GM18502 (cell line): ENCODE data around the gene SLC22A23.
A peak's percentile ranks its signal among the peaks of the same experiment; 100 is the strongest.
"Not testable (repeated sequence)": the region's sequence is repeated elsewhere in the genome, so short reads cannot be mapped to it uniquely, and the experiment has no call there.

Experiments
- ATAC-seq: cut with Tn5 transposase; IDR thresholded peaks from one replicate; pipeline ENCODE4 v1.9.1; 2021; ENCODE audit warnings: mild to moderate bottlenecking; ENCODE audit not compliant: unreplicated experiment, poor library complexity

Gene SLC22A23

GRCh38 chr6:3241745-3242144 is 215.1 kb downstream of the SLC22A23 start:
- not testable (repeated sequence) for ATAC-seq

- ATAC-seq = no peak
Measured at GRCh38 chr6:3240595-3240994, 216.3 kb downstream of the SLC22A23 start.

GRCh38 chr6:3239110-3239830 is 217.6 kb downstream of the SLC22A23 start:
- no peak for ATAC-seq

- no peak for ATAC-seq
Measured at GRCh38 chr6:3237761-3238662, 218.8 kb downstream of the SLC22A23 start.

GRCh38 chr6:3236005-3236404 is 220.8 kb downstream of the SLC22A23 start:
- ATAC-seq = no peak

GRCh38 chr6:3235486-3235885 is 221.4 kb downstream of the SLC22A23 start:
- ATAC-seq = peak; percentile 50

GRCh38 chr6:3233904-3234303 is 222.9 kb downstream of the SLC22A23 start:
- ATAC-seq = no peak

- no peak for ATAC-seq
Measured at GRCh38 chr6:3233321-3233720, 223.5 kb downstream of the SLC22A23 start.

GRCh38 chr6:3232017-3232945 is 224.6 kb downstream of the SLC22A23 start:
- no peak for ATAC-seq

- ATAC-seq = no peak
Measured at GRCh38 chr6:3231247-3232016, 225.4 kb downstream of the SLC22A23 start.

GRCh38 chr6:3230900-3231246 is 226.0 kb downstream of the SLC22A23 start:
- no peak for ATAC-seq

- ATAC-seq = no peak
Measured at GRCh38 chr6:3230256-3230882, 226.5 kb downstream of the SLC22A23 start.

- ATAC-seq = no peak
Measured at GRCh38 chr6:3229566-3230178, 227.2 kb downstream of the SLC22A23 start.

- no peak for ATAC-seq
Measured at GRCh38 chr6:3228771-3229565, 227.9 kb downstream of the SLC22A23 start.

- no peak for ATAC-seq
Measured at GRCh38 chr6:3228046-3228671, 228.7 kb downstream of the SLC22A23 start.

GRCh38 chr6:3227363-3228045 is 229.3 kb downstream of the SLC22A23 start, which contains the start of gene TUBB2B:
TUBB2B (minus strand) TSS chr6:3227653; CDS start chr6:3227543, 110 bp downstream.
- ATAC-seq = peak; percentile 39
